H1 (cell line): Measurements from ENCODE around the gene CCSER2. TPM values are rescaled to one million over a fixed set of nuclear protein-coding genes. Genes with fewer than 3 reads are reported as not detected.

ENCODE experiments used
- CREB1 ChIP-seq: IDR thresholded peaks from 2 replicates; pipeline ENCODE4 v1.6.1; 2012; ENCODE audit warnings: inconsistent platforms
- E2F6 ChIP-seq: IDR thresholded peaks from 2 replicates; pipeline ENCODE4 v1.6.1; 2012; ENCODE audit warnings: inconsistent platforms
- EP300 ChIP-seq, 2 experiments: IDR thresholded peaks; 1 replicate in 1 of 2; 2 replicates in 1 of 2; pipeline ENCODE4 v1.6.1; 2011 to 2012; ENCODE audit warnings: low read depth in 2 of 2, low read length in 2 of 2, mild to moderate bottlenecking in 2 of 2, borderline replicate concordance in 1 of 2, inconsistent platforms in 1 of 2, moderate library complexity in 1 of 2
- JUND ChIP-seq: IDR thresholded peaks from 2 replicates; pipeline ENCODE4 v1.6.1; 2011; ENCODE audit warnings: mild to moderate bottlenecking, improper control_type of control experiment, low read length
- KDM4A ChIP-seq: IDR thresholded peaks from one replicate; pipeline ENCODE4 v1.7.1; 2012; ENCODE audit warnings: low read depth, mild to moderate bottlenecking, moderate library complexity, low read length, inconsistent platforms; ENCODE audit not compliant: severe bottlenecking
- KDM5A ChIP-seq: fragments of 200-600 bp; IDR thresholded peaks from 2 replicates; pipeline ENCODE4 v1.7.1; 2012; ENCODE audit warnings: mild to moderate bottlenecking, low read length, inconsistent platforms, mixed read lengths
- RAD21 ChIP-seq, 2 experiments: IDR thresholded peaks in 1 of 2; conservative IDR thresholded peaks in 1 of 2; 2 replicates each; pipeline ENCODE4 v1.6.1; 2011; ENCODE audit warnings: low read depth in 2 of 2, low read length in 2 of 2, improper control_type of control experiment in 1 of 2, inconsistent platforms in 1 of 2, mild to moderate bottlenecking in 1 of 2, moderate library complexity in 1 of 2
- RNF2 ChIP-seq: fragments of 200-900, 300-1000 bp; sonication (generic); IDR thresholded peaks from 2 replicates; pipeline ENCODE4 v1.7.1; 2016; ENCODE audit warnings: borderline replicate concordance, low read depth, mild to moderate bottlenecking, antibody characterized with exemption, low read length; ENCODE audit not compliant: poor library complexity, severe bottlenecking; ENCODE audit errors: missing control alignments
- RXRA ChIP-seq: IDR thresholded peaks from 2 replicates; pipeline ENCODE4 v1.6.1; 2011; ENCODE audit warnings: low read depth, mild to moderate bottlenecking, low read length, moderate library complexity; ENCODE audit not compliant: insufficient read depth
- SP2 ChIP-seq: IDR thresholded peaks from 2 replicates; pipeline ENCODE4 v1.6.1; 2012; ENCODE audit warnings: mild to moderate bottlenecking, low read length, inconsistent platforms
- TBP ChIP-seq: IDR thresholded peaks from 2 replicates; pipeline ENCODE4 v1.6.1; 2011; ENCODE audit warnings: low read depth, low read length, improper control_type of control experiment
- YY1 ChIP-seq: IDR thresholded peaks from 2 replicates; pipeline ENCODE4 v1.6.1; 2011; ENCODE audit warnings: low read depth, mild to moderate bottlenecking, low read length
- polyA plus RNA-seq, 7 experiments: library from polyadenylated mRNA; depleted of rRNA in 3 of 7; stranded (reverse) in 5 of 7; unstranded in 2 of 7; fragments of >200 nt in 5 of 7; fragments of 200-250 nt in 2 of 7; gene quantifications; 1 replicate in 5 of 7; 2 replicates in 1 of 7; 4 replicates in 1 of 7; pipeline versions ENCODE4 v1.2.1 to v1.2.3, GENCODE V29; 2011 to 2013; ENCODE audit warnings: missing spikeins in 2 of 7, mixed read lengths in 2 of 7
- total RNA-seq: library from RNA; stranded (reverse); fragmentation: NEBNext Ultra II Directional; extraction: Animal tissue kit (Norgen Biotek cat#: 25700); gene quantifications from 2 replicates; pipeline ENCODE4 v1.2.1, GENCODE V29; 2021
- TF ChIP-seq, protein P1 (sequence below): IDR thresholded peaks from 2 replicates; pipeline ENCODE4 v1.6.1; 2012; ENCODE audit warnings: inconsistent platforms

CCSER2 gene
- total and polyA plus RNA-seq, 2 of the 8 experiments (the other 6 are each of a cell fraction or from before 2014, with no cell fraction given) = 6.9 to 30.5 TPM

DNA sequence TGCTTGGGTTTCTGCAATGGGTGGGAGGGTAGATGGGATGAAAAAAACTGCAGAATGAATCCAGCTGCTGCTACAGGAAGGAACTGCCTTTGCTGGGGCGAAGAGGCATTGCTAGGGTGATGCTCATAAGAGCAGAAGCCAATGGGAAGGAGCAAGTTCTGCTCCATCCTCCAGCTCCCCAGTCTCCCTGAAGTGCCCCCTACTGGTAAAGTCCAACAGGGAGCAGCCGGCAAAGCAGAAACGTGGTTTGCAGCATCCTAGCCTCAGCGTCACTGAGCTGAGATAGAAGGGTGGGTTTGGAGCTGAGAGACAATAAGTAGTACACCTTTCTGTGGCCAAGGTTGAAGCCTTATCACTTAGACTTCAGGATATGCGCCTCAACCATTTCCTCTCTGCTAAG, 220.5 kb downstream of the CCSER2 start (continued):
- TF ChIP-seq E2F6 (no peak), YY1 (no peak), JUND (no peak), RNF2 (no peak), KDM4A (no peak), EP300 (IDR thresholded peaks at IDR 0.05; ENCODE audit: borderline replicate concordance in 1 of 2, low read depth in 2 of 2, low read length in 2 of 2) (no peak), KDM5A (no peak), TBP (no peak), RAD21 (IDR thresholded peaks at IDR 0.05 in 1 of 2, conservative IDR thresholded peaks at IDR 0.05 in 1 of 2; ENCODE audit: low read depth in 2 of 2, low read length in 2 of 2) (peak; percentile 44 to 50), RXRA (no peak), SP2 (no peak), CREB1 (no peak)
- TF ChIP-seq, protein P1, sequence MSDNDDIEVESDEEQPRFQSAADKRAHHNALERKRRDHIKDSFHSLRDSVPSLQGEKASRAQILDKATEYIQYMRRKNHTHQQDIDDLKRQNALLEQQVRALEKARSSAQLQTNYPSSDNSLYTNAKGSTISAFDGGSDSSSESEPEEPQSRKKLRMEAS = 0 out of 2 replicates have a peak, but pooled peaks have one; percentile 35
